ENCODE results near the gene USP3.

DNA sequence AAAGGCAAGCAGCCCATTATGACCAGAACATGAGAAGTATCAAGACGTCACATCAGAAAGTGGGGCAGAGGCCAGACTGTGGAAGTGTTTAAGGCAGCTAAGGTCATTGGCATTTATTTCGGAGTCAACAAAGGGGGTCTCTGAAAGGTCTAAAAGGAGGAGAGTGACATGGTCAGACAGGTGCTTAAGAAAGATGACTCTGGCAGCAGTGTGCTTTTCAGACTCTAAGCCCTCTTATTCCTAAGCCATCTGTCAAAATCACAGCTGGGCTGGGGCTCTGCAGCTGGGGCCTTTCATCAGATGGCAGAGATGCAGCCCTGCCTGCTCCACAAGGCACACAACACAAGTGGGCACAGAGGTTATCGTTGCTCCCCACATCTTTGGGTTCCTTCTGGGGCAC, 106.8 kb downstream of the USP3 start:
- TF ChIP-seq E2F6 (IDR thresholded peaks at IDR 0.05; ENCODE audit: borderline replicate concordance in 1 of 2, extremely low read depth in 1 of 2, insufficient read depth in 1 of 2, insufficient read length in 1 of 2, low read depth in 1 of 2, low read length in 1 of 2, poor library complexity in 1 of 2, severe bottlenecking in 1 of 2) (no peak), HIVEP1 (CRISPR knock-in tag; IDR thresholded peaks at IDR 0.05) (no peak), HNRNPK (IDR thresholded peaks at IDR 0.05; ENCODE audit: low read depth, low read length, poor library complexity, severe bottlenecking) (no peak)
- TF ChIP-seq, protein P1, sequence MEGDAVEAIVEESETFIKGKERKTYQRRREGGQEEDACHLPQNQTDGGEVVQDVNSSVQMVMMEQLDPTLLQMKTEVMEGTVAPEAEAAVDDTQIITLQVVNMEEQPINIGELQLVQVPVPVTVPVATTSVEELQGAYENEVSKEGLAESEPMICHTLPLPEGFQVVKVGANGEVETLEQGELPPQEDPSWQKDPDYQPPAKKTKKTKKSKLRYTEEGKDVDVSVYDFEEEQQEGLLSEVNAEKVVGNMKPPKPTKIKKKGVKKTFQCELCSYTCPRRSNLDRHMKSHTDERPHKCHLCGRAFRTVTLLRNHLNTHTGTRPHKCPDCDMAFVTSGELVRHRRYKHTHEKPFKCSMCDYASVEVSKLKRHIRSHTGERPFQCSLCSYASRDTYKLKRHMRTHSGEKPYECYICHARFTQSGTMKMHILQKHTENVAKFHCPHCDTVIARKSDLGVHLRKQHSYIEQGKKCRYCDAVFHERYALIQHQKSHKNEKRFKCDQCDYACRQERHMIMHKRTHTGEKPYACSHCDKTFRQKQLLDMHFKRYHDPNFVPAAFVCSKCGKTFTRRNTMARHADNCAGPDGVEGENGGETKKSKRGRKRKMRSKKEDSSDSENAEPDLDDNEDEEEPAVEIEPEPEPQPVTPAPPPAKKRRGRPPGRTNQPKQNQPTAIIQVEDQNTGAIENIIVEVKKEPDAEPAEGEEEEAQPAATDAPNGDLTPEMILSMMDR (IDR thresholded peaks at IDR 0.05 in 2 of 3, conservative IDR thresholded peaks at IDR 0.05 in 1 of 3; ENCODE audit: insufficient read depth in 2 of 3, low read depth in 1 of 3, low read length in 3 of 3) = no peak

Data from K562 (cell line).